ENCODE data around the gene ZNF550.
"Not testable (repeated sequence)": the region's sequence is repeated elsewhere in the genome, so short reads cannot be mapped to it uniquely, and the experiment has no call there.

ZNF550 gene

GRCh38 chr19:57527136-57527881 lies 32.4 kb downstream of the ZNF550 start, which contains the start of gene ZNF549:
TSS of gene ZNF549 (plus strand) at chr19:57527356. CDS start at chr19:57527574, 218 bp downstream.
- peak; percentile 97 for DNase-seq

GRCh38 chr19:57518021-57518420 lies 41.6 kb downstream of the ZNF550 start:
- DNase-seq: not testable (repeated sequence)

GRCh38 chr19:57515255-57515654 lies 44.4 kb downstream of the ZNF550 start:
- no peak for DNase-seq

GRCh38 chr19:57512845-57513244 lies 46.8 kb downstream of the ZNF550 start:
- no peak for DNase-seq

- DNase-seq: no peak
These were observed 48.2 kb downstream of the ZNF550 start for GRCh38 chr19:57511484-57511883.

GRCh38 chr19:57506163-57506562 lies 53.5 kb downstream of the ZNF550 start:
- no peak for DNase-seq

- peak; percentile 26 for DNase-seq
These were observed 59.3 kb downstream of the ZNF550 start for GRCh38 chr19:57500400-57500799.

- DNase-seq: peak; percentile 98
These were observed 59.8 kb downstream of the ZNF550 start, which contains the start of gene ZNF773 for GRCh38 chr19:57499680-57500395. TSS of gene ZNF773 (plus strand) at chr19:57499938. CDS start at chr19:57500081, 143 bp downstream.

- DNase-seq: not testable (repeated sequence)
These were observed 60.4 kb downstream of the ZNF550 start for GRCh38 chr19:57499332-57499679.

- not testable (repeated sequence) for DNase-seq
These were observed 71.4 kb downstream of the ZNF550 start for GRCh38 chr19:57488299-57488644.

GRCh38 chr19:57487477-57488298 lies 72.0 kb downstream of the ZNF550 start, which contains the start of gene ZNF419:
TSS of gene ZNF419 (plus strand) at chr19:57487750. CDS start at chr19:57487951, 201 bp downstream.
- DNase-seq: peak; percentile 94

All from hematopoietic multipotent progenitor cell treated with erythropoietin and hydrocortisone succinate and interleukin-3 and kit ligand, for 6 days (in vitro differentiated cells).